GM03348 (cell line): ENCODE data around the gene CBLC.

Experiments used
- DNase-seq: peaks from one replicate; pipeline ENCODE4 v3.0.0; 2012; ENCODE audit warnings: low spot score

CBLC gene

GRCh38 chr19:44746946-44747738, 30.5 kb upstream of the CBLC start:
- DNase-seq, result peak; percentile 97

- peak; percentile 64 for DNase-seq
Observed at GRCh38 chr19:44747739-44748425, 29.8 kb upstream of the CBLC start.

GRCh38 chr19:44748426-44749254, 29.1 kb upstream of the CBLC start, which contains the start of gene BCL3:
Gene BCL3 (plus strand): TSS chr19:44748708. CDS start chr19:44748791, 83 bp downstream.
- DNase-seq, result peak; percentile 87

GRCh38 chr19:44749292-44749691, 28.4 kb upstream of the CBLC start:
- DNase-seq, result no peak

GRCh38 chr19:44749994-44750393, 27.7 kb upstream of the CBLC start:
- no peak for DNase-seq

GRCh38 chr19:44752123-44752815, 25.4 kb upstream of the CBLC start:
- no peak for DNase-seq

- DNase-seq, result peak; percentile 91
Observed at GRCh38 chr19:44752816-44753625, 24.7 kb upstream of the CBLC start.

- no peak for DNase-seq
Observed at GRCh38 chr19:44753626-44753931, 24.1 kb upstream of the CBLC start.

GRCh38 chr19:44753932-44754749, 23.5 kb upstream of the CBLC start:
- peak; percentile 92 for DNase-seq

GRCh38 chr19:44754750-44755080, 23.0 kb upstream of the CBLC start:
- DNase-seq, result no peak

GRCh38 chr19:44755219-44755618, 22.5 kb upstream of the CBLC start:
- DNase-seq, result no peak

- no peak for DNase-seq
Observed at GRCh38 chr19:44756089-44756562, 21.6 kb upstream of the CBLC start.

GRCh38 chr19:44757057-44757734, 20.5 kb upstream of the CBLC start:
- DNase-seq, result no peak

- DNase-seq, result no peak
Observed at GRCh38 chr19:44757735-44758505, 19.8 kb upstream of the CBLC start.

GRCh38 chr19:44758596-44758995, 19.1 kb upstream of the CBLC start:
- no peak for DNase-seq

GRCh38 chr19:44759083-44759804, 18.4 kb upstream of the CBLC start:
- DNase-seq, result no peak

- DNase-seq, result no peak
Observed at GRCh38 chr19:44762038-44762437, 15.7 kb upstream of the CBLC start.
